HG02610 (cell line): ENCODE results near the gene CYP26C1.

Experiments
- ATAC-seq: cut with Tn5 transposase; IDR thresholded peaks from one replicate; pipeline ENCODE4 v1.9.1; 2021; ENCODE audit warnings: mild to moderate bottlenecking, moderate library complexity; ENCODE audit not compliant: unreplicated experiment

Gene CYP26C1

GRCh38 chr10:93103953-93104352, 43.4 kb downstream of the CYP26C1 start:
- ATAC-seq = no peak

GRCh38 chr10:93106631-93107072, 46.1 kb downstream of the CYP26C1 start:
- ATAC-seq = no peak

GRCh38 chr10:93110472-93111146, 50.0 kb downstream of the CYP26C1 start:
- ATAC-seq = peak; percentile 47

- ATAC-seq = no peak
These were observed 52.4 kb downstream of the CYP26C1 start for GRCh38 chr10:93113042-93113441.

- ATAC-seq = no peak
These were observed 55.2 kb downstream of the CYP26C1 start for GRCh38 chr10:93115661-93116383.
